Fibroblast of lung (primary cell): Measurements from ENCODE around the gene SYTL4. TPM values are rescaled to one million over a fixed set of nuclear protein-coding genes. Genes with fewer than 3 reads are reported as not detected.
"Not testable (repeated sequence)": the region's sequence is repeated elsewhere in the genome, so short reads cannot be mapped to it uniquely, and the experiment has no call there.

Experiments
- DNase-seq, 2 donors: peaks; one replicate each; pipeline versions ENCODE4 v3.0.0 to v3.0.0-alpha.2; 2010; ENCODE audit warnings: low read depth in 2 of 2
- H2AFZ ChIP-seq: 2 replicates; pipeline ENCODE4 v1.5.1; 2012; ENCODE audit warnings: low read length, control low read depth, inconsistent platforms
- H3K27ac ChIP-seq: 2 replicates; pipeline ENCODE4 v1.5.1; 2011; ENCODE audit warnings: low read length, control low read depth; ENCODE audit not compliant: insufficient read depth
- H3K27me3 ChIP-seq: 2 replicates; pipeline ENCODE4 v1.5.1; 2011; ENCODE audit warnings: mild to moderate bottlenecking, low read length; ENCODE audit not compliant: control insufficient read depth, insufficient read depth
- H3K36me3 ChIP-seq: 2 replicates; pipeline ENCODE4 v1.5.1; 2011; ENCODE audit warnings: low read length; ENCODE audit not compliant: control insufficient read depth, insufficient read depth
- H3K4me1 ChIP-seq: 2 replicates; pipeline ENCODE4 v1.5.1; 2011; ENCODE audit warnings: low read length; ENCODE audit not compliant: control insufficient read depth, insufficient read depth; ENCODE audit errors: extremely low read depth
- H3K4me2 ChIP-seq: 2 replicates; pipeline ENCODE4 v1.5.1; 2011; ENCODE audit warnings: low read length, control low read depth; ENCODE audit not compliant: insufficient read depth; ENCODE audit errors: extremely low read depth
- H3K4me3 ChIP-seq, 4 experiments: fragments of 200-600 bp in 1 of 4; sonication (generic) in 1 of 4; replicated peaks in 1 of 4; 2 replicates each; pipeline ENCODE4 v1.5.1; 2011 to 2016; ENCODE audit warnings: low read length in 4 of 4, low read depth in 3 of 4, mild to moderate bottlenecking in 3 of 4, control low read depth in 2 of 4, inconsistent platforms in 1 of 4, mixed read lengths in 1 of 4; ENCODE audit not compliant: insufficient read depth in 1 of 4; ENCODE audit errors: control extremely low read depth in 1 of 4
- H3K79me2 ChIP-seq: 2 replicates; pipeline ENCODE4 v1.5.1; 2012; ENCODE audit warnings: mild to moderate bottlenecking, low read length, inconsistent platforms; ENCODE audit not compliant: control insufficient read depth, insufficient read depth
- H3K9ac ChIP-seq: 2 replicates; pipeline ENCODE4 v1.5.1; 2011; ENCODE audit warnings: mild to moderate bottlenecking, low read length, control low read depth; ENCODE audit not compliant: insufficient read depth
- H3K9me3 ChIP-seq: 2 replicates; pipeline ENCODE4 v1.5.1; 2012; ENCODE audit warnings: low read depth, low read length; ENCODE audit not compliant: control insufficient read depth, insufficient read depth
- H4K20me1 ChIP-seq: 2 replicates; pipeline ENCODE4 v1.5.1; 2011; ENCODE audit warnings: low read length; ENCODE audit not compliant: control insufficient read depth, insufficient read depth; ENCODE audit errors: extremely low read depth
- CTCF ChIP-seq, 2 donors: IDR thresholded peaks in 1 of 2; conservative IDR thresholded peaks in 1 of 2; 1 replicate in 1 of 2; 2 replicates in 1 of 2; pipeline ENCODE4 v1.5.1; 2011 to 2012; ENCODE audit warnings: low read length in 2 of 2, control low read depth in 1 of 2, inconsistent platforms in 1 of 2, low read depth in 1 of 2, mild to moderate bottlenecking in 1 of 2
- EZH2 ChIP-seq: IDR thresholded peaks from 2 replicates; pipeline ENCODE4 v1.5.1; 2012; ENCODE audit warnings: low read length, control low read depth, mild to moderate bottlenecking; ENCODE audit errors: missing control alignments
- polyA minus RNA-seq: library from RNA; depleted of rRNA, polyadenylated mRNA; stranded (reverse); fragments of >200 nt; gene quantifications from 2 replicates; pipeline ENCODE4 v1.2.3, GENCODE V29; 2011; ENCODE audit warnings: low replicate concordance
- polyA plus RNA-seq, 2 donors: library from polyadenylated mRNA; depleted of rRNA in 1 of 2; stranded (reverse) in 1 of 2; unstranded in 1 of 2; fragments of >200 nt; gene quantifications; 2 replicates each; pipeline ENCODE4 v1.2.1, GENCODE V29; 2011 to 2012; ENCODE audit warnings: missing spikeins in 1 of 2
- total RNA-seq: library from RNA; depleted of rRNA; stranded (reverse); fragments of >200 nt; gene quantifications from 2 replicates; pipeline ENCODE4 v1.2.1, GENCODE V29; 2014

The SYTL4 gene
- total RNA-seq (4.6 and 8.8 TPM in 2 replicates), polyA plus RNA-seq (2.9 and 5.7 TPM in 2 replicates), polyA minus RNA-seq (1.2 and 1.5 TPM in 2 replicates)
- 4.7 and 7.2 TPM in 2 replicates for polyA plus RNA-seq (2012)

- Histone ChIP-seq H3K27ac (no peak within 1 kb of the TSS), H3K4me1 (no peaks in the 10 kb centered on the region), H3K79me2 (no peaks in the 10 kb centered on the region), H3K4me3 (peak within 1 kb of the TSS; percentile 59 to 73 (median 64)), H4K20me1 (no peaks in the 10 kb centered on the region), H3K27me3 (no peaks in the 10 kb centered on the region), H3K4me2 (peak within 1 kb of the TSS; percentile 71), H2AFZ (peak within 1 kb of the TSS; percentile 48), H3K36me3 (no peaks in the 10 kb centered on the region), H3K9me3 (no peaks in the 10 kb centered on the region), H3K9ac (peak within 1 kb of the TSS; percentile 7)
- TF ChIP-seq EZH2 (no peak), CTCF (conservative IDR thresholded peaks at IDR 0.05 in 1 of 2, IDR thresholded peaks at IDR 0.05 in 1 of 2; ENCODE audit: low read depth in 1 of 2, low read length in 2 of 2) (no peak)
- DNase-seq = peak in 1 of 2 donors; percentile 11
Measured at GRCh38 chrX:100731441-100732281, at the start of gene SYTL4. Gene SYTL4 (minus strand): TSS chrX:100732121. CDS start chrX:100702037, 30,084 bp downstream.

GRCh38 chrX:100769439-100769838 lies 37.5 kb upstream of the SYTL4 start:
- DNase-seq, H3K27me3 ChIP-seq, H3K4me3 ChIP-seq, H3K27ac ChIP-seq, H3K79me2 ChIP-seq, H3K4me1 ChIP-seq, H2AFZ ChIP-seq, H3K4me2 ChIP-seq, H3K9ac ChIP-seq, H4K20me1 ChIP-seq, H3K9me3 ChIP-seq, H3K36me3 ChIP-seq: not testable (repeated sequence)

GRCh38 chrX:100768679-100769338 lies 36.9 kb upstream of the SYTL4 start:
- H3K27ac ChIP-seq = no peak overlapping the region
- no peak overlapping the region for H2AFZ ChIP-seq
- H4K20me1 ChIP-seq = no peaks in the 10 kb centered on the region
- H3K27me3 ChIP-seq = no peaks in the 10 kb centered on the region
- H3K9ac ChIP-seq = no peak overlapping the region
- no peaks in the 10 kb centered on the region for H3K79me2 ChIP-seq
- peak; percentile 35 to 70 for DNase-seq
- no peak overlapping the region for H3K4me2 ChIP-seq
- no peak overlapping the region for H3K4me3 ChIP-seq
- H3K9me3 ChIP-seq = no peaks in the 10 kb centered on the region
- no peaks in the 10 kb centered on the region for H3K4me1 ChIP-seq
- no peaks in the 10 kb centered on the region for H3K36me3 ChIP-seq
- TF ChIP-seq CTCF (conservative IDR thresholded peaks at IDR 0.05 in 1 of 2, IDR thresholded peaks at IDR 0.05 in 1 of 2; ENCODE audit: low read depth in 1 of 2, low read length in 2 of 2) (peak; percentile 95 to 98), EZH2 (no peak)
